ENCODE data around the gene PRDM11.

The PRDM11 gene

DNA sequence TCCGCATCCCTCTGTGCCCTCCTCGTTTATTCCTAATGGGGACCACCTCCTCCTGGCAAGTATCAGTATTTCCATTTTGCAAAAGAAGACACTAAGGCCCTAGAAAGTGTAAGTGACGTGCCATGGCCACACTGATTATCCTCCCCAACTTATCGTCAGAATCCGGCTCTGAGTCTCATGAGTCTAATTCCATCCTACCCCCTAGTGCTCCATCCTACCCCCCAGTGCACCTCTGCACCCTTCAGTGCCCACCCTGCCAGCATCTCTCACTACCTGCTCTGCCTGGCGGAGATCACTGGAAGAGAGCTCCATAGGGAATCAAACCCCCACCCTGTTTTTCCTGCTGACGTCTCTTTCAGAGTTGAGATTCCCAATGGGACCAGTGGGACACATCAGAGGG lies 31.8 kb downstream of the PRDM11 start:
- DNase-seq (ENCODE audit: low spot score) = no peak

DNA sequence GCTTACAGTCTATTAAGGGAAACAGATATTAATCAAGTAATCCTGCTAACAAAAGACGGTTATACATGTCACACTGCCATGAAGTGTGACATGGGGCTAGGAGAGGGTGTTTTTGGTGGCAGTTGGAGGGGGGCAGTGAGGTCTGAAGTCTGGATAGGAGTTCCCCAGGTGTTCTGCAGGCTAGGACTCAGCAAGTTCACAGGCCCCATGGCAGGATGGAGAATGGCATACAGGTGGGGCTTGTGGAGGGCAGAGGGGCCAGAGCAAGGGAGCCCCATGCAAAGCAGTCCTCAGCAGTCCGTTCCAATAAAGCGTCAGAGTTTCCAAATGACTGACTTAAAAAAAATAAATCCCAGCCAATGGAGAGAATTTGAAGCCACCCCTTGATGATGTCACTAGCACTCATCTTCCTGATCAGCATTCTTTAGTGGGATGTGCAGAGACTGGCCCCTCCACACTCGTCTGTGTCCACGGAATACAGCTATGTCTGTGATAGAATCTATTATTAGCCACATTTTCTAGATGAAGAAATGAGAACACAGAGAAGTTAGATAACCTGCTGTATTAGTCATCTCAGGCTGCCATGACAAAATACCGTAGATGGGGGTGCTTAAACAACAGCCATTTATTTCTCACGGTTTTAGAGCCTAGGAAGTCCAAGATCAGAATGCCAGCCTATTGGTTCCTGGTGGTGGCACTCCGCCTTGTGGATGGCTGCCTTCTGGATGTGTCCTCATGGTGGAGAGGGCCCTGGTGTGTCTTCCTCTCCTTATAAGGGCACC lies 32.6 kb downstream of the PRDM11 start:
- DNase-seq (ENCODE audit: low spot score) = no peak

GRCh38 chr11:45179686-45180178 lies 33.3 kb downstream of the PRDM11 start:
- DNase-seq (ENCODE audit: low spot score) = no peak

DNA sequence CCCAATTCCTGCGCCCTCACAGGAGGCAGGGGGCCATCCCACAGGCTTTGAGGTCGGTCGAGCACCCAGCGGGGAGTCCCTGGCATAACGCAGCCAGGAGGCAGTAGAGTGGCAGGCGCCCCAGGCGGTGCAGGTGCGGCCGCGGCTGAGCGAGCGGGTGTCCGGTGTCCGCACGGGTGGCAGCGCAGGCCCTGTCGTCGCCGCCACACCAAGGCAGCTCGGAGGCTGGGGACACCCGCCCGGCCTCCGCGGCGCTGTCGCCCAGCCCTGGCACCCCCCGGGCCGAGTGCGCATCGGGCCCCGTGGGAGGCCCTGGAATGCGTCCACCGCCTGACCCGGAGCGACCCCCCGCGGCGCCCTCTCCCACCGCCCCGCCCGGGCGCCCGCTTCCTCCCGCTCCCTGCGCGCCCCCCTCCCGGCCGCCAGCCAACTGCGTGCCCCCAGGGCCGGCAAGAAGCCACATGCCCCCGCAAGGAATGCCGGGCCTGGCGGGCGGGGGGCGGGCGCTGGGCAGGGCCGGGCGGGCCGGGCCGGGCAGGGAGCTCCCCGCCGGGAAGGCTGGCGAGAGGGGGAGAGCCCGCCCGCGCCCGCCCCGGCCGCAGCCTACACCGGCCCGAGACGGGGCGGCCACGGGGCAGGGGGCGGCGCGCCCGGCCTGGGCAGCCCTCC lies 33.9 kb downstream of the PRDM11 start:
- DNase-seq (ENCODE audit: low spot score) = no peak

- DNase-seq (ENCODE audit: low spot score) = no peak
Measured at GRCh38 chr11:45180848-45181192, 34.4 kb downstream of the PRDM11 start.

GRCh38 chr11:45181193-45181888 lies 34.9 kb downstream of the PRDM11 start:
- DNase-seq (ENCODE audit: low spot score) = no peak

- DNase-seq (ENCODE audit: low spot score) = no peak
Measured at GRCh38 chr11:45181889-45182550, 35.6 kb downstream of the PRDM11 start.

- DNase-seq (ENCODE audit: low spot score) = no peak
Measured at GRCh38 chr11:45182902-45183301, 36.5 kb downstream of the PRDM11 start.

DNA sequence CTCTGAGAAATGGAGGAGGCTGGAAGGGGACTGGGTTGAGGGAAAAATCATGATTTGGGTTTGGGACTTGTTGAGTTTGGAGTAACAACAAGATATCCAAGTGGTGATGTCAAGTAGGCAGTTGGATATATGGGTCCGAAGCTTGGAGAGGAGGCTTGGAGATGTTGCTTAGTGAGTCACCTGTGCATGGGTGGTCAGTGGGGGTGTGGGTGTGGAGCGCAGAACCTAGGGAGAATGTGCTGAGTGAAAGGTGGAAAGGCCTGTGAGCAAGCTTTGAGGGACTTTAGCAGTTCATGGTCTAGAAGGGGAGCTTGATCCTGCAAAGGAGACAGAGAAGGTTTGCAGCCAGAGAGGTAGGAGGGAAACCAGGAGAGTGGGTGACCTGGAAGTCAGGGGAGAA lies 38.2 kb downstream of the PRDM11 start:
- DNase-seq (ENCODE audit: low spot score) = no peak

DNA sequence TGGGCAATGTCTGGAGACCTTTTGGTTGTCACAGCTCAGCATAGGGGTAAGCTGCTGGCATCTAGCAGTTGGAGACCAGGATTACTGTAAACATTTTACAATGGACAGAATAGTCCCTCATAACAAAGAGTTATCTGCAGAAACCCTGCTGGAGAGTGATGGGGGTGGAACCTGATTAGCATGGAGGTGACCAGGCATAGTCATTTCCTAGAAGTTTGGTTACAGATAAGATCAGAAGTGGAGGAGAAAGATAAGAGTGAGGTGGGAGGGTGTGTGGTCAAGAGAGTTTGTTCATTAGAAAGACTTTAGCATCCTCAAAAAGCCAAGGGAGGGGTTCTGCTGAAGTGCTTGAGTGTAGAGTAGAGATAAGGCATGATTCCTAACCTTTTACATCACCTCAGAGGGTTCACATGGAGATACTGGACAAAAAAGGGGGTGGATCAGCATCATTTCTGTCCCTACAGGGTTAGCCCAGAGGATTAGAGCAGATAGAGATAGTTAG lies 38.8 kb downstream of the PRDM11 start:
- DNase-seq (ENCODE audit: low spot score) = no peak

DNA sequence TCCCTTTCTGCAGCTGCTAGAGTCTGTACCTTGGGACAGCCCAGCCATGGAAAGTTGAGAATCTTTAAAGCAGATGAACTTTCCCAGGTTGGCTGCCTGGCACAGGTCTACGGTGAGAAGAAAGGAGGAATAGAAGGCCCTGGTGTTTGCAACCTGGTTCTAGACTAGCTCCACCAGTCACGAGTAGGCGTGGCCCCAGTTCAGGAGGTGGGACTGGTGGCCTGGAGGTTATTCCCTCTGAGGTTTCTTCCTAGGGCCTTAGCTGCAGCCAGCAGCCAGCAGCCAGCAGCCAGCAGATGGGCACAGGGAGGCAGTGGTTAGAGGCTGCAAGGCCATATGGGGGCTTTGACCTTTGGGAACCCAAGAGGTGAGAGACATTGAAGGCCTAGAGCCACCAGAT lies 40.9 kb downstream of the PRDM11 start:
- no peak for DNase-seq (ENCODE audit: low spot score)

DNA sequence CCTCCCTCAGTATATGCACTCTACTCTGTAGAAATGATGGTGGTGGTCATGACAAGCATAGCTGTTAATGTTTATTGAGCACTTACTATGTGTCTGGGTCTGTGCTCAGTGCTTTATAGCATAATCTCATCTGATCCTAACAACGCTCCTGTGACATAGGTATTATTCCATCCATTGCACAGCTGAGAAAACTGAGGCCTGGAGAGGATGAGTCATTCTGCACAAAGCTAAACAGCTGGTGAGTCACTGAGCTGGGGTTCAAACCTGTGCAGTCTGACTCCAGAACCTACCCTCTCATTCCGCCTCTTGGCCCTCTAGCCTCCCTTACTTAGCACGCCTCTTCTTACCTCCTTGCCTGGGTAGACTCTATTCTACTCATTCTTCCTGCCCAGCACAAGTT lies 41.7 kb downstream of the PRDM11 start:
- DNase-seq (ENCODE audit: low spot score) = no peak

DNA sequence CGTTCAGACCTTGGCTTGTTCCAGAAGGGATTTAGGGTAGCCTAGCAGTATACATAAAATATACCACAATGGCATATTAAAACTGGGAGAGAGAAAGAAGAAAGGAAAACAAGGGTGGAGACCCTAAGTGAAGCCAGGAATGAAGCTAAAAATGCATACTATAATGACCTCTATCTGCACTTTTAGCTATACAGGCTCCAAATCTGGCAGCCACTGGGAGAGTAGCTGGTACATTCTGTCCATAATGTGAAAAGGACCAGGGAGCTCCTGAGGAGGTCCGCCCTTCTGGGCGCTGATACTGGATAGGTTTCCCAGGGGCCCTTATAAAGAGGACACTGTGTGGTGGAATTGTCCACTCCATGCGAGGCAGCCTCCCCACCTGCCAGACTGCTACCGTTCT lies 42.8 kb downstream of the PRDM11 start:
- no peak for DNase-seq (ENCODE audit: low spot score)

DNA sequence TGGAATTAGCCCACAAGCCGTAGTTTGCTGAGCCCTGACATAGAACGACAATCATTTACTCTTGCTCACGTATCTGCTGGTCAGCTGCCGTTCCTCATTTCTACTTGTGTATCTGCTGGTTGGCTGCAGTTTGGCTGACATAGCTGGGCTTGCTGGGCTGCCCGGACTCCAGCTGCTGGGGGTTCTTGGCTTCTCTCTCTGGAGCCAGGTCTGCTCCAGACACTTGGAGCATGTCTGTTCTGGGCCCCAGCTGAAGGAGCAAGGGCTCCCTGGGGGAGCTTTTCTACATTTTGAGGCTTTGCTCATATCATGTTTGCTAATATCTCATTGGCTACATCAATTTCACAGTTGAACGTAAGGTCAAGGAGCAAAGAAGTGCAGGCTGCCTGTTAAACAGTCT lies 47.3 kb downstream of the PRDM11 start:
- DNase-seq (ENCODE audit: low spot score) = no peak

DNA sequence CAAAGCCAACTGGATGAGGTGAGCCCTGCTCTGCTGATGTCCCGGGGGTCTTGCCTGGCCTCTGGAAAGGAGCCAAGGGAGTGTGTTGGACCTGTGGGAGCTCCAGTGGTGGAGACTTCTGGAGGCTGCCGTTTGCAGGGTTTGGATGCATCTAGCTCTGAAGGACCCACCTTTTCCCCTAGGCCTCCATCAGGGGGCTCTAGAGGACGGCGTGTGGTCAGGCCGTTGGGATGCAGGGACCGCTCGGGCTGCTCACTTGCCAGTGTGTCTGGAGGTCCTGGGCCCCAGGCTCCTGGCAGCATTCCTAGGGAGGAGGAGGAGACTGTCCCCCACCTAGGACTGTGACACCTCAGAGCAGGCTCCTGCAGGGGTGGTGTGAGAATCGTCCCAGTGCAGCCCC lies 58.3 kb downstream of the PRDM11 start:
- DNase-seq (ENCODE audit: low spot score) = no peak

DNA sequence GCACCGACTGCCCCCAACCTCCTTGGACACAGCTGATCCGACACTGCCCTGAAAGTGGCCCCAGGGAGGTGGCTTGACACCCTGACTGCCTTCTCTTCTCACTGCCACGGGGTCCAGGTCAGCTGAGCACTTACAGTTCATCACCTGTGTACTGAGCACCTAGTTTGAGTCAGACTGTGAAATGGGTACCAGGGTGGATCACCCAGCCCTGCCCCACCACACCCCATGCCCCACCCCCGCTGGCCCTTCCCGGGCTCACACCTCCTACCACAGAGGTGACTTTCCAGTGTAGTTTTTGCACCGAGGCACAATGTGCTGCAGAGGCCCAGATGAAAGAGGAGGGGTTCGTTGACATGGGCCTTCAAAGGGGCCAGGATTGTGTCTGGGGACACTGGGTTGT lies 59.5 kb downstream of the PRDM11 start:
- DNase-seq (ENCODE audit: low spot score) = no peak

- DNase-seq (ENCODE audit: low spot score) = no peak
Measured at GRCh38 chr11:45208135-45208534, 61.7 kb downstream of the PRDM11 start.

- no peak for DNase-seq (ENCODE audit: low spot score)
Measured at GRCh38 chr11:45209000-45209879, 62.8 kb downstream of the PRDM11 start.

GRCh38 chr11:45209891-45210699 lies 63.7 kb downstream of the PRDM11 start:
- DNase-seq (ENCODE audit: low spot score) = peak; percentile 32

DNA sequence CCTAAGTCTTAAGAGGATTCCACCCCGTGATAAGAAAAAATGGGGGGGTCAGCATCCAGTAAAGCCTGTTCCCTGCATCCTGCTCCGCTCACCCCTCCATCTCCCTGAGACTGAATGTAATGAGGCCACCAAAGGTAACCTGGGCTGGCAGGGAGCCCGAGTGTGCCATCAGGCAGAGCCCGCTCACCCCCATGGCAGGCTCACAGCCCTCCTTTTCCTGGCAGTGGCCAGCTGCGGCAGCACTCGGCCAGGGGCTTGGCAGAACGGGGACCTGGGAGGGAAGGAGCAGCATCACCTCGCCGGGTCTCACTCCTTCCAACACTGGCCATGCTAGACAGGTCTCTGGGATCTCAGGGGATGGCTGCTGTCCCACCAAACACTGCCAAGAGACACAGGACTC lies 64.4 kb downstream of the PRDM11 start:
- DNase-seq (ENCODE audit: low spot score) = no peak

Measured in globus pallidus (tissue), 1 donor.